ENCODE measurements around the gene TEX12.

Gene TEX12

GRCh38 chr11:112163875-112164685, 3.1 kb upstream of the TEX12 start, which contains the start of gene IL18:
Gene IL18 (minus strand): TSS chr11:112164094. CDS start chr11:112155053, 9,041 bp downstream.
- TF ChIP-seq POLR2AphosphoS5 (IDR thresholded peaks at IDR 0.05; ENCODE audit: low read depth, low read length): no peak
- no peak for TF ChIP-seq SIN3A (IDR thresholded peaks at IDR 0.05; ENCODE audit: borderline replicate concordance, insufficient read depth, low read length)
- TF ChIP-seq TAF1 (IDR thresholded peaks at IDR 0.05; ENCODE audit: borderline replicate concordance, insufficient read depth, low read length): no peak
- TF ChIP-seq FOXP2 (optimal IDR thresholded peaks at IDR 0.05; ENCODE audit: borderline replicate concordance, extremely low read depth, extremely low read length, insufficient read depth): no peak
- no peak for TF ChIP-seq REST (IDR thresholded peaks at IDR 0.05; ENCODE audit: insufficient read depth in 1 of 2, low read depth in 2 of 2, low read length in 2 of 2)

- TF ChIP-seq POLR2AphosphoS5 (IDR thresholded peaks at IDR 0.05; ENCODE audit: low read depth, low read length): no peak
- TF ChIP-seq TAF1 (IDR thresholded peaks at IDR 0.05; ENCODE audit: borderline replicate concordance, insufficient read depth, low read length): no peak
- no peak for TF ChIP-seq REST (IDR thresholded peaks at IDR 0.05; ENCODE audit: insufficient read depth in 1 of 2, low read depth in 2 of 2, low read length in 2 of 2)
- TF ChIP-seq FOXP2 (optimal IDR thresholded peaks at IDR 0.05; ENCODE audit: borderline replicate concordance, extremely low read depth, extremely low read length, insufficient read depth): no peak
Observed at GRCh38 chr11:112165049-112165448, 2.1 kb upstream of the TEX12 start.

- TF ChIP-seq SIN3A (IDR thresholded peaks at IDR 0.05; ENCODE audit: borderline replicate concordance, insufficient read depth, low read length) (no peak), TAF1 (IDR thresholded peaks at IDR 0.05; ENCODE audit: borderline replicate concordance, insufficient read depth, low read length) (no peak), REST (IDR thresholded peaks at IDR 0.05; ENCODE audit: insufficient read depth in 1 of 2, low read depth in 2 of 2, low read length in 2 of 2) (no peak), POLR2AphosphoS5 (IDR thresholded peaks at IDR 0.05; ENCODE audit: low read depth, low read length) (no peak), FOXP2 (optimal IDR thresholded peaks at IDR 0.05; ENCODE audit: borderline replicate concordance, extremely low read depth, extremely low read length, insufficient read depth) (no peak)
Observed at GRCh38 chr11:112166562-112166961, 610 bp upstream of the TEX12 start.

- TF ChIP-seq FOXP2 (optimal IDR thresholded peaks at IDR 0.05; ENCODE audit: borderline replicate concordance, extremely low read depth, extremely low read length, insufficient read depth) (no peak), TAF1 (IDR thresholded peaks at IDR 0.05; ENCODE audit: borderline replicate concordance, insufficient read depth, low read length) (no peak), POLR2AphosphoS5 (IDR thresholded peaks at IDR 0.05; ENCODE audit: low read depth, low read length) (no peak), REST (IDR thresholded peaks at IDR 0.05; ENCODE audit: insufficient read depth in 1 of 2, low read depth in 2 of 2, low read length in 2 of 2) (no peak), SIN3A (IDR thresholded peaks at IDR 0.05; ENCODE audit: borderline replicate concordance, insufficient read depth, low read length) (no peak)
Observed at GRCh38 chr11:112172362-112172994, 5.3 kb downstream of the TEX12 start.

Measured in PFSK-1 (cell line).